PC-3 (cell line): ENCODE results near the gene ALDH8A1. TPM values are rescaled to one million over a fixed set of nuclear protein-coding genes. Genes with fewer than 3 reads are reported as not detected.

ENCODE experiments used
- ATAC-seq: fragments of 200-7000 bp; cut with Tn5 transposase; 2 replicates; pipeline ENCODE4 v1.9.1; 2020; ENCODE audit warnings: mild to moderate bottlenecking, moderate library complexity
- BruUV-seq: library from RNA; stranded (reverse); fragments of 400-500 nt; replicated peaks from 2 replicates; lab custom pipeline; 2021; lab: Mats Ljungman, UMichigan
- CTCF ChIA-PET: fragments of 300-600 bp; sonication (Branson Sonifier 250); formaldehyde crosslinking; loops from one replicate; lab custom pipeline; 2022; ENCODE audit warnings: antibody characterized with exemption; lab: Charles Lee
- POLR2A ChIA-PET: fragments of 300-600 bp; sonication (Branson Sonifier 250); formaldehyde crosslinking; loops from one replicate; lab custom pipeline; 2022; ENCODE audit warnings: antibody characterized with exemption; ENCODE audit not compliant: unreplicated experiment; lab: Charles Lee
- DNase-seq: peaks from one replicate; pipeline ENCODE4 v3.0.0-alpha.2; 2015
- H2AFZ ChIP-seq: fragments of 300-600 bp; sonication (generic); 2 replicates; pipeline ENCODE4 v1.6.0; 2016; ENCODE audit warnings: antibody characterized with exemption, low read length
- H3F3A ChIP-seq: fragments of 300-600 bp; sonication (generic); one replicate; pipeline ENCODE4 v1.6.0; 2017; ENCODE audit warnings: antibody characterized with exemption, low read length, control low read depth, mild to moderate bottlenecking; ENCODE audit not compliant: unreplicated experiment
- H3K27ac ChIP-seq: fragments of 300-600 bp; sonication (generic); 2 replicates; pipeline ENCODE4 v1.5.1; 2016; ENCODE audit warnings: mild to moderate bottlenecking, low read length
- H3K27me3 ChIP-seq: fragments of 300-600 bp; sonication (generic); 2 replicates; pipeline ENCODE4 v1.6.1; 2016; ENCODE audit warnings: low read length, mixed read lengths
- H3K36me3 ChIP-seq: fragments of 300-600 bp; sonication (generic); 2 replicates; pipeline ENCODE4 v1.6.1; 2016; ENCODE audit warnings: low read depth, mixed run types, low read length, mixed read lengths
- H3K4me1 ChIP-seq: fragments of 300-600 bp; sonication (generic); 2 replicates; pipeline ENCODE4 v1.5.1; 2016; ENCODE audit warnings: low read length; ENCODE audit not compliant: insufficient read depth
- H3K4me2 ChIP-seq: fragments of 300-600 bp; sonication (generic); 2 replicates; pipeline ENCODE4 v1.6.0; 2016; ENCODE audit warnings: low read length
- H3K4me3 ChIP-seq: fragments of 300-600 bp; sonication (generic); 2 replicates; pipeline ENCODE4 v1.5.1; 2016; ENCODE audit warnings: mild to moderate bottlenecking, low read length, mixed read lengths
- H3K79me2 ChIP-seq: fragments of 300-600 bp; sonication (generic); 2 replicates; pipeline ENCODE4 v1.6.1; 2017; ENCODE audit warnings: low read length, mixed read lengths
- H3K9ac ChIP-seq: fragments of 300-600 bp; sonication (generic); 2 replicates; pipeline ENCODE4 v1.6.0; 2016; ENCODE audit warnings: mild to moderate bottlenecking, low read length
- H3K9me2 ChIP-seq: fragments of 300-600 bp; sonication (generic); replicated peaks from 2 replicates; pipeline ENCODE4 v1.6.1; 2016; ENCODE audit warnings: mixed run types, low read length, mixed read lengths
- H3K9me3 ChIP-seq: fragments of 300-600 bp; sonication (generic); 2 replicates; pipeline ENCODE4 v1.6.1; 2016; ENCODE audit warnings: low read length, mixed read lengths
- H4K20me1 ChIP-seq: fragments of 300-600 bp; sonication (generic); 2 replicates; pipeline ENCODE4 v1.6.1; 2016; ENCODE audit warnings: low read length, mixed read lengths
- CTCF ChIP-seq: fragments of 300-600 bp; sonication (generic); conservative IDR thresholded peaks from 2 replicates; pipeline ENCODE4 v1.5.1; 2017; ENCODE audit warnings: antibody characterized with exemption, low read depth, mild to moderate bottlenecking, low read length
- EZH2 ChIP-seq: fragments of 300-600 bp; sonication (generic); IDR thresholded peaks from one replicate; pipeline ENCODE4 v1.6.1; 2017; ENCODE audit warnings: antibody characterized with exemption, mild to moderate bottlenecking, low read length; ENCODE audit not compliant: unreplicated experiment
- EZH2phosphoT487 ChIP-seq: fragments of 300-600 bp; sonication (generic); IDR thresholded peaks from 2 replicates; pipeline ENCODE4 v1.6.1; 2018; ENCODE audit warnings: mild to moderate bottlenecking, antibody characterized with exemption, low read length, borderline replicate concordance
- intact Hi-C: fragments of 100-400 bp; cut with micrococcal nuclease; formaldehyde crosslinking; loops from 2 replicates; pipeline ENCODE4 v1.9.0; 2023
- total RNA-seq: library from RNA; depleted of rRNA; stranded (reverse); fragments of >200 nt; gene quantifications from 2 replicates; pipeline ENCODE4 v1.2.3, GENCODE V29; 2014

ALDH8A1 gene
- total RNA-seq, 1 experiment from 2014 or later, result 1.9 TPM

- H3K27ac ChIP-seq, result no peak overlapping the region
- no peak overlapping the region for H3K4me2 ChIP-seq
- ChIA-PET POLR2A (no interaction called here), CTCF (interaction anchor here (0.5 kb wide), 1 partner anchor 1122 kb away, joined by 3 read pairs; no protein-coding TSS in a partner anchor)
- H3K36me3 ChIP-seq, result peaks cover 3% of the 10 kb centered on the region; the same call in 1 of the 2 replicates
- TF ChIP-seq EZH2phosphoT487 (no peak), CTCF (no peak), EZH2 (no peak)
- no peaks in the 10 kb centered on the region for H3K79me2 ChIP-seq
- no peaks in the 10 kb centered on the region for H3K27me3 ChIP-seq
- no peaks in the 10 kb centered on the region for H3K4me1 ChIP-seq
- H3K9ac ChIP-seq, result no peak overlapping the region
- H3K9me3 ChIP-seq, result no peaks in the 10 kb centered on the region
- intact Hi-C loops, result no loop called here
- DNase-seq (no peak), ATAC-seq (no peak)
- BruUV-seq, result no TSS peak
- no peaks in the 10 kb centered on the region for H3F3A ChIP-seq
- H3K9me2 ChIP-seq, result no peaks in the 10 kb centered on the region
- H3K4me3 ChIP-seq, result no peak overlapping the region
- no peak overlapping the region for H2AFZ ChIP-seq
- H4K20me1 ChIP-seq, result no peaks in the 10 kb centered on the region
These were observed 6.8 kb upstream of the ALDH8A1 start for GRCh38 chr6:134956676-134957075.

GRCh38 chr6:134956032-134956431 is 6.1 kb upstream of the ALDH8A1 start:
- CTCF ChIA-PET, result interaction anchor here (0.5 kb wide), 1 partner anchor 1121 kb away, joined by 3 read pairs; no protein-coding TSS in a partner anchor
- H4K20me1 ChIP-seq, result no peaks in the 10 kb centered on the region
- ATAC-seq (no peak), DNase-seq (no peak)
- H3K4me1 ChIP-seq, result no peaks in the 10 kb centered on the region
- no TSS peak for BruUV-seq
- POLR2A ChIA-PET, result no interaction called here
- H2AFZ ChIP-seq, result no peak overlapping the region
- peaks cover under 1% of the 10 kb centered on the region; the same call in 1 of the 2 replicates for H3K36me3 ChIP-seq
- no peaks in the 10 kb centered on the region for H3K79me2 ChIP-seq
- H3F3A ChIP-seq, result no peaks in the 10 kb centered on the region
- TF ChIP-seq CTCF, result no peak
- H3K9me2 ChIP-seq, result no peaks in the 10 kb centered on the region
- no peak overlapping the region for H3K4me3 ChIP-seq
- H3K9me3 ChIP-seq, result no peaks in the 10 kb centered on the region
- H3K27me3 ChIP-seq, result no peaks in the 10 kb centered on the region
- no peak overlapping the region for H3K27ac ChIP-seq
- H3K9ac ChIP-seq, result no peak overlapping the region
- no peak overlapping the region for H3K4me2 ChIP-seq
- intact Hi-C loops, result no loop called here

- Histone ChIP-seq H3K4me1 (no peaks in the 10 kb centered on the region), H3K4me2 (no peak overlapping the region), H3K9ac (no peak overlapping the region), H3K9me2 (no peaks in the 10 kb centered on the region), H3K4me3 (no peak overlapping the region), H3F3A (no peaks in the 10 kb centered on the region), H3K27ac (no peak overlapping the region), H3K79me2 (no peaks in the 10 kb centered on the region), H3K9me3 (no peaks in the 10 kb centered on the region), H3K27me3 (no peaks in the 10 kb centered on the region), H2AFZ (no peak overlapping the region), H3K36me3 (no peaks in the 10 kb centered on the region), H4K20me1 (no peaks in the 10 kb centered on the region)
- TF ChIP-seq EZH2 (no peak), EZH2phosphoT487 (no peak), CTCF (no peak)
- CTCF ChIA-PET, result no interaction called here
- POLR2A ChIA-PET, result no interaction called here
- DNase-seq, result no peak
- BruUV-seq, result no TSS peak
- intact Hi-C loops, result no loop called here
- ATAC-seq, result no peak
These were observed 4.5 kb upstream of the ALDH8A1 start for GRCh38 chr6:134954272-134955000.
